Small intestine (tissue), 7 donors: ENCODE results near the gene RNPEPL1. TPM values are rescaled to one million over a fixed set of nuclear protein-coding genes. Genes with fewer than 3 reads are reported as not detected.

Experiments
- DNase-seq, 2 donors: peaks; one replicate each; pipeline versions ENCODE4 v3.0.0 to v3.0.0-alpha.2; 2013
- FAIRE-seq: peaks from 2 replicates; lab custom pipeline; 2012; peaks lifted over from hg19 to GRCh38; lab: Jason Lieb, UNC
- H3K27ac ChIP-seq, 3 donors: one replicate each; pipeline ENCODE4 v1.5.1; 2013; ENCODE audit warnings: low read length in 2 of 3, mild to moderate bottlenecking in 2 of 3, control low read depth in 1 of 3, inconsistent platforms in 1 of 3, low read depth in 1 of 3, moderate library complexity in 1 of 3
- H3K27me3 ChIP-seq, 3 donors: one replicate each; pipeline ENCODE4 v1.6.1; 2013; ENCODE audit warnings: low read length in 3 of 3, inconsistent platforms in 1 of 3; ENCODE audit not compliant: control insufficient read depth in 3 of 3, insufficient read depth in 3 of 3
- H3K36me3 ChIP-seq, 3 donors: one replicate each; pipeline ENCODE4 v1.6.1; 2013; ENCODE audit warnings: low read length in 3 of 3, inconsistent platforms in 1 of 3, low read depth in 1 of 3, mild to moderate bottlenecking in 1 of 3, moderate library complexity in 1 of 3; ENCODE audit not compliant: control insufficient read depth in 3 of 3, insufficient read depth in 2 of 3
- H3K4me1 ChIP-seq, 3 donors: one replicate each; pipeline ENCODE4 v1.6.1; 2013; ENCODE audit warnings: low read length in 2 of 3, inconsistent platforms in 1 of 3, low read depth in 1 of 3, mild to moderate bottlenecking in 1 of 3, moderate library complexity in 1 of 3; ENCODE audit not compliant: control insufficient read depth in 3 of 3, insufficient read depth in 2 of 3
- H3K4me3 ChIP-seq, 3 donors: one replicate each; pipeline ENCODE4 v1.5.1; 2013; ENCODE audit warnings: low read length in 3 of 3, control low read depth in 1 of 3, inconsistent platforms in 1 of 3, low read depth in 1 of 3, mild to moderate bottlenecking in 1 of 3, moderate library complexity in 1 of 3
- H3K9me3 ChIP-seq, 2 donors: one replicate each; pipeline ENCODE4 v1.6.1; 2013; ENCODE audit warnings: low read depth in 1 of 2, low read length in 1 of 2; ENCODE audit not compliant: control insufficient read depth in 2 of 2, insufficient read depth in 1 of 2
- WGBS, 3 donors: extraction: QIAGEN DNeasy Blood & Tissue Kit; methylation state at CpG; one replicate each; pipeline ENCODE4 v1.1.7; 2013; 5-methylcytosine and 5-hydroxymethylcytosine counted together
- polyA plus RNA-seq, 4 donors: library from polyadenylated mRNA; stranded (reverse) in 3 of 4; unstranded in 1 of 4; fragments of 200-250 nt in 3 of 4; fragments of 120-200 nt in 1 of 4; gene quantifications; one replicate each; pipeline versions ENCODE4 v1.2.1 to v1.2.3, GENCODE V29; 2013
- donor health status: healthy with polysubstance abuse.
- donor health status: control.
- donor health status: control.
- donor health status: Bipolar disorder and iron deficiency.
- donor health status: healthy.

The RNPEPL1 gene
- polyA plus RNA-seq, 4 donors: 63.6 to 149 (median 115) TPM

GRCh38 chr2:240602266-240603050 is 34.2 kb downstream of the RNPEPL1 start:
- 83 to 89% (median 86%) methylated on average over 20 to 32 of the region's 32 CpGs for WGBS, 3 donors
- Histone ChIP-seq H3K4me1 (peaks cover 0 to 24% (median 0%) of the 10 kb centered on the region in 3 donors), H3K9me3 (no peaks in the 10 kb centered on the region), H3K27me3 (no peaks in the 10 kb centered on the region), H3K36me3 (peaks cover 2 to 70% (median 4%) of the 10 kb centered on the region in 3 donors), H3K4me3 (no peak overlapping the region), H3K27ac (no peak overlapping the region)
- FAIRE-seq: no peak
- DNase-seq: no peak

DNA sequence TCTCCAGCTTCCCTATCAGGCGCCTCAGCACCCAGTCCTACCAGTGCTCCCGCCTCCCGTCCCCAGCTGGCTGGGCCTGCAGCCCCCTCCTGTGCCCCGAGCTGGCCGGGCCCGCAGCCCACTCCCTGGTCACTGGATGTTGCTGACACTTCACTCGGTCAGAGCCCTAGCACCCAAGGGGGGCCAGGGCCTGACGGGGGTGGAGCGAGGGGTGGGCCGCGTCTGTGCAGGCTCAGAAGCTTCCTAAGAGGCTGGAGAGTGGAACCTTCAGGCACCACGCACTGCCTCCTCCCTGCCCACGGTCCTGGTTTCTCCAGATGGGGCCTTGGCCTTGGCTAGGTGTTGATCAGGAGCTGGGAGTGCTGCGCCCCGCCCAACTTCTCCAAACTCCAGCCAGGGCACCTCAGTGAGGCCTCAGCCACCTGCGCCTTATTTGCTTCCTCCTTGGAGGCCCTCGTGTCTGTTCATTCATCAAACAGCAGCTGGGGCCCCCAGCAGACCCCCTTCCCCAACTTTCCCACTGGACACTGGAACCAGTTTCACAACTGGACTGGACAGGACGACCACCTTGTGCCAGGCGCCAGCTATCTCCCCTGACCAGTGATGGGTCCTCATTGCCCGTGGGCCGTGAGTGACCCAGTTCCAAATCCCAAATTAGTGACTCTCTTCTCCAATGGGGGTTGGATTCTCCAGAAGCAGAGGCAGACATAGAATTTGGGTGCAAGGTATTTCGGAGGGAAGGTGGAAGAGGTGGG is 35.0 kb downstream of the RNPEPL1 start:
- peaks cover 0 to 24% (median 0%) of the 10 kb centered on the region in 3 donors for H3K4me1 ChIP-seq
- no peaks in the 10 kb centered on the region for H3K9me3 ChIP-seq
- WGBS, 3 donors: 79 to 86% (median 84%) methylated on average over 21 to 22 of the region's 22 CpGs
- peaks cover under 1 to 62% (median 2%) of the 10 kb centered on the region in 3 donors for H3K36me3 ChIP-seq
- FAIRE-seq: no peak
- DNase-seq: no peak
- H3K4me3 ChIP-seq: no peak overlapping the region
- no peaks in the 10 kb centered on the region for H3K27me3 ChIP-seq
- H3K27ac ChIP-seq: peak overlapping the region in 2 of 3 donors; percentile 92 to 96

GRCh38 chr2:240603846-240604245 is 35.6 kb downstream of the RNPEPL1 start:
- 45 to 78% (median 61%) methylated on average over 10 of the region's 10 CpGs for WGBS, 3 donors
- peaks cover 0 to 56% (median 2%) of the 10 kb centered on the region in 3 donors for H3K36me3 ChIP-seq
- FAIRE-seq: no peak
- no peak overlapping the region for H3K4me3 ChIP-seq
- peak overlapping the region; percentile 90 to 96 (median 92) for H3K27ac ChIP-seq
- H3K27me3 ChIP-seq: no peaks in the 10 kb centered on the region
- H3K4me1 ChIP-seq: peaks cover 0 to 24% (median 0%) of the 10 kb centered on the region in 3 donors
- DNase-seq: peak in 1 of 2 donors; percentile 32
- H3K9me3 ChIP-seq: no peaks in the 10 kb centered on the region

DNA sequence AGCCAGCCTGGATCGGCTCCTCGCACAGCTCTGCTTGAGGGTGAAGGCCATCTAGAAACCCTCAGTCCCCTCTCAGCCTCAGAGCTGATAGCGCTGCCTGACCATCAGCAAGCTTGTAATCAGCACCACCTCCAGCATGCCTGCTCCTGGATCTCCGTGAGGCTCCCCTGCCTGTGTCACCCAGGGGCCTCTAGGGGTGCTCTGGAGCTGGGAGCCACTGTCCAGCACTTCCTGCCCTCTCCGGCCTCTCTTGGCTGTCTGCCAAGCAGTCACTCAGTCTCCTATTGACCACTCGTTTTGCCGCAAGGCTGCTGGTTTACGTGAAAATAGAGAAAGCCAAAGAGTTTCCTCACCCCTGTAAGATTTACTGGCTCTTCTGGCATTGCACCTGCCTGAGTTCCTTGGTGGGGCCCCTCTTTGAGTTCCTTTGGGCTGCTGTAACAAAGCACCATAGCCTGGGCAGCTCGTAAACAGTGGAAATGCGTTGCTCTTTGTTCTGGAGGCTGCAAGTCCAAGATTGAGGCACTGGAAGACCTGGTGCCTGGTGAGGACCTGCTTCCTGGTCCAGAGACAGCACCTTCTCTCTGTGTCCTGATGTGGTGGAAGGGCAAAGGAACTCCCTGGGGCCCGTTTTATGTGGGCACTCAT is 36.1 kb downstream of the RNPEPL1 start:
- H3K27me3 ChIP-seq: no peaks in the 10 kb centered on the region
- 19 to 39% (median 29%) methylated on average over 10 to 11 of the region's 11 CpGs for WGBS, 3 donors
- DNase-seq: peak; percentile 83 to 88
- peak overlapping the region in 2 of 3 donors; percentile 28 to 74 for H3K4me3 ChIP-seq
- H3K36me3 ChIP-seq: peaks cover 0 to 50% (median 0%) of the 10 kb centered on the region in 3 donors
- peaks cover 0 to 24% (median 0%) of the 10 kb centered on the region in 3 donors for H3K4me1 ChIP-seq
- no peak for FAIRE-seq
- no peaks in the 10 kb centered on the region for H3K9me3 ChIP-seq
- H3K27ac ChIP-seq: peak overlapping the region; percentile 90 to 96 (median 92)

DNA sequence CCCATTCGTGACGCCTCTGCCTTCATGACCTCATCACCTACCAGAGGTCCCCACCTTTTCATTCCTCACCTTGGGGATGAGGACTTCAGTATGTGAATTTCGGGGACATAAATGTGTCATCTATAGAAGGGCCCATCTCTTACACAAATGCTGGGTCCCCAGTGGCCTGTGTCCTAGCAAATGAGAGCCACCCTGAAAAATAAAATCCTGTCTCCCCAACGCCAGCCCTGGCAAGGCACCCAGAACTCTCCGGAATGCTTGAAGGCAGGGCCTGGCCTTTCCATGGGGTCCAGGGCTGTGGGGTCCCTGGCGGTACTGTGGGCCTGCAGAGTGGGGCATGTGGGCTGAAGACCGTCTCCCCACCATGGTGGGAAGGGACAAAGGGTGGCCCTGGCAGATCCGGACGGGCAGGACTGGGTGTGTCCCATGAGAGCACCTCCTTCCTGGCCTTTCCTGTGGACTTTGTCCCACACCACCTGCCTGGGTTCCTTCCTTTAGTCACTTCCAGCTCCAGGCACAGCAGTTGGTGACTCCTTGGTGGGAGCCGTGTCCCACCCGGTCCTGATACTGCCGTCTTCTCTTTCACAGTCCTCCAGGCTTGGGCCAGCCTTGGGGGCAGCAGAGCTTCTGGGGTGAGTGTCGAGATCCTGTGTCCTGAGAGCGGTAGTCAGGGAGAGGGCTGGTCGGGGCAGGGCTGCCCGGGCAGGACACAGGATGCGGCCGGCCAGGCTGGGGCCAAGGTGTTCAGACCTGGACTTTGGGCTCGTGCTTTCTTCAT is 36.8 kb downstream of the RNPEPL1 start:
- peak; percentile 94 to 97 for DNase-seq
- Histone ChIP-seq H3K36me3 (peaks cover 0 to 45% (median 0%) of the 10 kb centered on the region in 3 donors), H3K4me1 (peaks cover 0 to 24% (median 0%) of the 10 kb centered on the region in 3 donors), H3K4me3 (peak overlapping the region in 2 of 3 donors; percentile 74 to 95), H3K9me3 (no peaks in the 10 kb centered on the region), H3K27ac (peak overlapping the region; percentile 92 to 96 (median 92)), H3K27me3 (no peaks in the 10 kb centered on the region)
- 13 to 70% (median 40%) methylated on average over 19 of the region's 19 CpGs for WGBS, 3 donors
- no peak for FAIRE-seq

DNA sequence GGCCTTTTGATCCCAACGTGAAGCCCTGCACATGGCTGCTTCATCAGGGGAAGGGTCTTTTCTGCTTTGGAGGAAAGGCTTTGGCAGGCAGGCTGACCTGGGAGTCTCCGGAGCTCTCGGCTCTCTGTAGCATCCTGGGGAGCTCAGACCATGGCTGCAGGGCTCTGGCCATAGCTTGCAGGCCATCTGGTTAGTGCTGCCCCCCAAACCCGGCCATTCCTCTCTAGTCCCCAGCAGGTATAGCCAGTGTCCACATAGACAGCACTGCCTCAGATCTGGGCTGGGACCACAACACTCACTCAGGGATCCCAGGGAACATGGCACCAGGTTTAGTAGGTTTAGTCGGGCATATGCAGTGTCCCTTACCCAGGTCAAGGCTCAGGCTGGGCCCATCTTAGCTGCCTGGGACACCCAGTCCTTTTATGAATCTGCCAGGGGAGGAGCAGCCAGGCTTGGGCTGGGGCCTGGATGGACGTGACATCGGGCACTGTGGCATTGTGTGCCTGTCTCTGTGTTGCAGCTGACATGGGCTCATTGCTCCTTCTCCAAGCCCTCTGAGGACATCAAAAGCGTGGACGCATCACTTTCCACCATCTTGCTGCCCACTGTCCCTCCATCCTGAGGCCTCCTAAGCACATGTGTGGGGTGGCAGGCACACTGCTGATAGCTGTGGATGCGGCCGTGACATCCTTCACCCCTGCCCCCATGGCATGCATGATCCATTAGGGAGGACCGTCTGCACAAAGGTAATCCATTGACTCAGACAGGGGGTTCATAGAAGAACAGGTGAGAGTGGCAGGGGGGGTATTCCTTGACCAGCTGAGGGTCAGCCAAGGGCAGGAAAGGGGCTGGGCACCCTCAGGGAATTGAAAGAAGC is 37.8 kb downstream of the RNPEPL1 start:
- no peaks in the 10 kb centered on the region for H3K9me3 ChIP-seq
- FAIRE-seq (no peak), DNase-seq (peak in 1 of 2 donors; percentile 25)
- H3K4me1 ChIP-seq: peaks cover 0 to 24% (median 0%) of the 10 kb centered on the region in 3 donors
- H3K4me3 ChIP-seq: peak overlapping the region; percentile 24 to 95 (median 74)
- whole genome bisulfite sequencing, 3 donors: 23 to 65% (median 45%) methylated on average over 12 of the region's 12 CpGs
- H3K27ac ChIP-seq: peak overlapping the region; percentile 92 to 96 (median 92)
- peaks cover 0 to 39% (median 0%) of the 10 kb centered on the region in 3 donors for H3K36me3 ChIP-seq
- H3K27me3 ChIP-seq: no peaks in the 10 kb centered on the region

GRCh38 chr2:240611601-240612210 is 43.4 kb downstream of the RNPEPL1 start:
- DNase-seq (peak in 1 of 2 donors; percentile 40), FAIRE-seq (no peak)
- 76 to 84% (median 83%) methylated on average over 10 of the region's 10 CpGs for WGBS, 3 donors
- Histone ChIP-seq H3K36me3 (peaks cover 0 to 47% (median 12%) of the 10 kb centered on the region in 3 donors), H3K4me1 (peaks cover 4 to 5% (median 5%) of the 10 kb centered on the region in 3 donors), H3K9me3 (peaks cover 0 to 10% of the 10 kb centered on the region in 2 donors), H3K27me3 (no peaks in the 10 kb centered on the region), H3K4me3 (no peak overlapping the region), H3K27ac (peak overlapping the region in 1 of 3 donors; percentile 3)
